Naive thymus-derived CD4-positive, alpha-beta T cell (primary cell): ENCODE results near the gene TMEM61. TPM values are rescaled to one million over a fixed set of nuclear protein-coding genes. Genes with fewer than 3 reads are reported as not detected.

ENCODE experiments used
- ATAC-seq: fragments of 150-1000 bp; cut with Tn5 transposase; 2 replicates; pipeline ENCODE4 v1.10.0; 2021; ENCODE audit warnings: mild to moderate bottlenecking, moderate library complexity
- CTCF ChIA-PET: fragments of 350-600 bp; sonication (Branson Sonifier 250); formaldehyde crosslinking; loops from one replicate; lab custom pipeline; 2021; ENCODE audit warnings: antibody characterized with exemption; lab: Charles Lee
- POLR2A ChIA-PET: fragments of 350-600 bp; sonication (Branson Sonifier 250); formaldehyde crosslinking; loops from one replicate; lab custom pipeline; 2021; ENCODE audit warnings: antibody characterized with exemption, inconsistent platforms; lab: Charles Lee
- DNase-seq, 9 donors: peaks; one replicate each; pipeline versions ENCODE4 v3.0.0 to v3.0.0-alpha.2; 2020 to 2022; ENCODE audit warnings: mixed read lengths in 1 of 9
- H3K27ac ChIP-seq: one replicate; pipeline ENCODE4 v1.7.0; 2013; ENCODE audit warnings: mild to moderate bottlenecking, low read depth, low read length, moderate library complexity
- H3K27me3 ChIP-seq, 2 donors: one replicate each; pipeline ENCODE4 v1.7.0; 2013; ENCODE audit warnings: low read length in 2 of 2, mild to moderate bottlenecking in 2 of 2, moderate library complexity in 2 of 2; ENCODE audit not compliant: control insufficient read depth in 2 of 2, insufficient read depth in 2 of 2
- H3K36me3 ChIP-seq, 3 experiments: 1 replicate in 2 of 3; 2 replicates in 1 of 3; pipeline ENCODE4 v1.7.0; 2013; ENCODE audit warnings: low read length in 3 of 3, mild to moderate bottlenecking in 3 of 3, moderate library complexity in 1 of 3; ENCODE audit not compliant: insufficient read depth in 3 of 3, control insufficient read depth in 2 of 3
- H3K4me1 ChIP-seq, 2 donors: one replicate each; pipeline ENCODE4 v1.7.0; 2013; ENCODE audit warnings: low read length in 2 of 2, mild to moderate bottlenecking in 2 of 2, moderate library complexity in 1 of 2; ENCODE audit not compliant: control insufficient read depth in 2 of 2, insufficient read depth in 2 of 2
- H3K4me3 ChIP-seq: 2 replicates; pipeline ENCODE4 v1.7.0; 2013; ENCODE audit warnings: mild to moderate bottlenecking, low read length
- H3K9me3 ChIP-seq, 3 experiments: 1 replicate in 2 of 3; 2 replicates in 1 of 3; pipeline ENCODE4 v1.7.0; 2013; ENCODE audit warnings: low read length in 3 of 3; ENCODE audit not compliant: control insufficient read depth in 2 of 3
- H3K27ac Mint-ChIP-seq, 9 donors: one replicate each; pipeline ENCODE4 v1.8.0; 2020 to 2022; ENCODE audit warnings: mixed read lengths in 9 of 9, mild to moderate bottlenecking in 8 of 9, moderate library complexity in 5 of 9, inconsistent platforms in 2 of 9
- H3K27me3 Mint-ChIP-seq, 5 donors: one replicate each; pipeline ENCODE4 v1.8.0; 2021 to 2022; ENCODE audit warnings: mixed read lengths in 5 of 5, mild to moderate bottlenecking in 1 of 5
- H3K36me3 Mint-ChIP-seq, 5 donors: one replicate each; pipeline ENCODE4 v1.8.0; 2020 to 2022; ENCODE audit warnings: mixed read lengths in 5 of 5, mild to moderate bottlenecking in 3 of 5, inconsistent platforms in 1 of 5
- H3K4me1 Mint-ChIP-seq, 7 donors: one replicate each; pipeline ENCODE4 v1.8.0; 2020 to 2022; ENCODE audit warnings: mixed read lengths in 7 of 7, mild to moderate bottlenecking in 3 of 7, inconsistent platforms in 1 of 7
- H3K4me3 Mint-ChIP-seq, 10 donors: one replicate each; pipeline ENCODE4 v1.8.0; 2020 to 2022; ENCODE audit warnings: mild to moderate bottlenecking in 10 of 10, mixed read lengths in 10 of 10, moderate library complexity in 6 of 10, inconsistent platforms in 2 of 10
- H3K9me3 Mint-ChIP-seq, 11 donors: one replicate each; pipeline ENCODE4 v1.8.0; 2020 to 2022; ENCODE audit warnings: mixed read lengths in 11 of 11, mild to moderate bottlenecking in 4 of 11, inconsistent platforms in 1 of 11, moderate library complexity in 1 of 11
- intact Hi-C, 2 donors: fragments of 100-400 bp; cut with micrococcal nuclease; formaldehyde crosslinking; loops; one replicate each; pipeline ENCODE4 v1.15.1; 2023
- polyA plus RNA-seq, 2 donors: library from polyadenylated mRNA; unstranded; fragments of 300-500 nt; fragmentation: Illumina TruSeq; gene quantifications; one replicate each; pipeline ENCODE4 v1.2.3, GENCODE V29; 2021
- total RNA-seq, 6 experiments: library from RNA in 5 of 6; stranded (reverse) in 5 of 6; gene quantifications; 1 replicate in 5 of 6; 2 replicates in 1 of 6; pipeline ENCODE4 v1.2.3 and lab custom pipeline; 2021 to 2026

TMEM61 gene
- total and polyA plus RNA-seq, 7 experiments from 2014 or later = not detected

DNA sequence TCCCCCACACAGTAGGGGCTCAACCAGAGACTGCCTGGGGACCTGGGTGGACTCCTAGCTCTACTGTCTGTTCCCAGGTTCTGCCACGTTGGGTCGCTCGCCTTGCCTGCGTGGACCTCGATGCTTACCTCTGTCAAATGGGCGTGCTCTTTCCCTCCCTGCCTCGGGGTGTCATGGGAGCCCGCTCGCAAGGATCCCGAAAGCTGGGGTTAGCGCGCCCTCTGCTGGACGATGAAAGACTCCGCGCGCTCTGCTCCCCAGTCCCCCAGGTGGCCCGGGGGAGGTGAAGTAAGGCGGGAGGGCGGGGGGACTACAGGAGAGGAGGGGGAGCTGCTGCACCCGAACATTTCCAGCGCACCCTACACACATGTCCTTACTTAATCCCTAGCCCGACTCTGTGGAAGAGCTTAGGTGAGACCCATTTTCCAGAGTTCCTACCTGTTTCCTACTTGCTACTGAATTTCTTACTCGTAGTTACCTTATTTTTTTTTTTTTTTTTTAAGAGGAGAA lies 16.0 kb downstream of the TMEM61 start:
- Mint-ChIP-seq H3K27me3 (peaks cover 21 to 46% (median 41%) of the 10 kb centered on the region in 5 donors), H3K4me1 (peaks cover 17 to 27% (median 22%) of the 10 kb centered on the region in 7 donors), H3K27ac (peak overlapping the region in 3 of 9 donors; percentile 21 to 70 (median 58)), H3K4me3 (peak overlapping the region; percentile 32 to 76 (median 62)), H3K36me3 (peaks cover 0 to 4% (median 0%) of the 10 kb centered on the region in 5 donors), H3K9me3 (peaks cover 0 to 5% (median 0%) of the 10 kb centered on the region in 11 donors)
- Histone ChIP-seq H3K36me3 (no peaks in the 10 kb centered on the region), H3K27ac (no peak overlapping the region), H3K27me3 (no peaks in the 10 kb centered on the region), H3K4me1 (peaks cover 13 to 14% of the 10 kb centered on the region in 2 donors), H3K9me3 (no peaks in the 10 kb centered on the region), H3K4me3 (peak overlapping the region; percentile 35)
- ChIA-PET CTCF (interaction anchor here (1.0 to 1.4 kb wide), 2 partner anchors 52 to 193 kb away, joined by 5 to 9 read pairs; no protein-coding TSS in a partner anchor), POLR2A (no interaction called here)
- peak; percentile 87 for ATAC-seq
- DNase-seq = peak; percentile 41 to 81 (median 66)
- intact Hi-C loops = loop anchor here (1.0 to 2.0 kb wide), 3 partner anchors 46 to 324 kb away; no protein-coding TSS in a partner anchor

DNA sequence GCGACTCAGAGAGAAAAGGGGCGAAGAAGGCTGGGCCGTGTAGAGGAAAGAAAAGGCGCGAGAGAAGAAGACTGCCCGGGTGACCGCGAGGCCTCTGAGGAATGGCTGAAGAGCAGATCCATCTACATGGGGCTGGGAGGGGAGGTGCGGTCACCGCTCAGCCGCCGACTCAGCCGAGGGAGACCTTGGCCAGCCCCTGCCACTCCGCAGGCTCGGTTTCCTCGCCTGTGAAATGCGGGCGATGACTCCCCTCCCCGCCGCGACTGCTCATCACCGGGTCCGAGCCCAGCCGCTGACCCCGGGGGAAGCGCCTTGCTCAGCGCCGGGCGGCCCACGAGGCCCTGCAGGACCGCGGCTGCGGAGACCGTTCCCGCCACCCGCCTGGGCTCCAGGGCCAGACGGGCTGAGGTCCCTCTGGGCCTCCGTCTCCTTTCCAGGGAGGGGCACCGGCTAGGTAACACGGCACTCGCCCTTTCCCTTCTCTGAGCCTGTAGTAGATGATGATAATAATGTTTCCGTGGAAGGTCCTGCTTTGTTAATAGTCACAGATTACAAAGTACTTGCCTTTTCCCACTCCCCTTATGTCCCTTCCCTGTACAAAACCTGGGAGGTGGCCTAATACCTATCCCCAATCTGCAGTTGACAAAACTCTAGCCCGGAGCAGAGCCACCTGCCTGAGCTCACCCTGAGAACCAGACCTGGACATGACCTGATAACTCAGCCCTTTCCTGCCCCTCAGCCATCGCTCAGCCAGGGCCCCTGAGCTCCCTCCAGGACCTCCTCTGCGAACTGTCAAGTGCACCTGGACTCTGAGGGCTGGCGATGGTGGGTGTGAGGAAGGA lies 16.7 kb downstream of the TMEM61 start:
- Histone ChIP-seq H3K4me3 (no peak overlapping the region), H3K9me3 (no peaks in the 10 kb centered on the region), H3K36me3 (no peaks in the 10 kb centered on the region), H3K4me1 (peaks cover 13 to 14% of the 10 kb centered on the region in 2 donors), H3K27ac (no peak overlapping the region), H3K27me3 (no peaks in the 10 kb centered on the region)
- ChIA-PET CTCF (interaction anchor here (0.8 to 1.4 kb wide), 3 partner anchors 52 to 322 kb away, joined by 3 to 9 read pairs (median 5); no protein-coding TSS in a partner anchor), POLR2A (no interaction called here)
- peaks cover 0 to 5% (median 0%) of the 10 kb centered on the region in 11 donors for H3K9me3 Mint-ChIP-seq
- H3K27ac Mint-ChIP-seq = peak overlapping the region in 2 of 9 donors; percentile 21 to 33
- peaks cover 21 to 46% (median 41%) of the 10 kb centered on the region in 5 donors for H3K27me3 Mint-ChIP-seq
- intact Hi-C loops = loop anchor here (1.0 to 2.0 kb wide), 3 partner anchors 47 to 324 kb away; no protein-coding TSS in a partner anchor
- H3K4me1 Mint-ChIP-seq = peaks cover 17 to 27% (median 22%) of the 10 kb centered on the region in 7 donors
- peak overlapping the region; percentile 39 to 76 (median 68) for H3K4me3 Mint-ChIP-seq
- DNase-seq (no peak), ATAC-seq (no peak)
- H3K36me3 Mint-ChIP-seq = peaks cover 0 to 4% (median 0%) of the 10 kb centered on the region in 5 donors

DNA sequence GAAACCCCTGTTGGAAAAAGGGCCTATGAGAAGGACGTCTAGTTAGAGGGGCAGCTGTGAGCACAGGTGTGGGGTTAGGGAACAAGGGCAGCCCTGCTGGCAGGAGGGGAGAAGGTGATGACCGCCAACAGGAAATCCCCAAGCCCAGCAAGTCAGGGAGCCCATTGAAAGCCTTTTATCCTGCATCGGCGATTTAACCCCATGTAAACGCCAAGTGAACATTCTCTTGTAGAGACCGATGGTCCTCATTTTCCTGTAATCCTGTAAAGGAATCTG lies 17.2 kb downstream of the TMEM61 start:
- Histone ChIP-seq H3K4me3 (no peak overlapping the region), H3K27me3 (no peaks in the 10 kb centered on the region), H3K27ac (no peak overlapping the region), H3K4me1 (peaks cover 13 to 14% of the 10 kb centered on the region in 2 donors), H3K9me3 (no peaks in the 10 kb centered on the region), H3K36me3 (no peaks in the 10 kb centered on the region)
- Mint-ChIP-seq H3K27ac (no peak overlapping the region), H3K4me3 (peak overlapping the region in 6 of 10 donors; percentile 12 to 76 (median 46)), H3K9me3 (peaks cover 0 to 5% (median 0%) of the 10 kb centered on the region in 11 donors), H3K4me1 (peaks cover 17 to 27% (median 22%) of the 10 kb centered on the region in 7 donors), H3K36me3 (peaks cover 0 to 4% (median 0%) of the 10 kb centered on the region in 5 donors), H3K27me3 (peaks cover 21 to 46% (median 41%) of the 10 kb centered on the region in 5 donors)
- ChIA-PET CTCF (interaction anchor here (0.8 kb wide), 1 partner anchor 323 kb away, joined by 3 read pairs; no protein-coding TSS in a partner anchor), POLR2A (no interaction called here)
- intact Hi-C loops = loop anchor here in 1 of 2 donors (2.0 kb wide), 1 partner anchor 325 kb away; no protein-coding TSS in a partner anchor
- DNase-seq (no peak), ATAC-seq (no peak)

- CTCF ChIA-PET = interaction anchor here (0.8 kb wide), 1 partner anchor 323 kb away, joined by 3 read pairs; no protein-coding TSS in a partner anchor
- H3K27me3 Mint-ChIP-seq = peaks cover 21 to 46% (median 41%) of the 10 kb centered on the region in 5 donors
- peaks cover 0 to 5% (median 0%) of the 10 kb centered on the region in 11 donors for H3K9me3 Mint-ChIP-seq
- Histone ChIP-seq H3K27ac (no peak overlapping the region), H3K27me3 (no peaks in the 10 kb centered on the region), H3K36me3 (no peaks in the 10 kb centered on the region), H3K4me1 (peaks cover 13 to 14% of the 10 kb centered on the region in 2 donors), H3K4me3 (no peak overlapping the region), H3K9me3 (no peaks in the 10 kb centered on the region)
- peaks cover 17 to 27% (median 22%) of the 10 kb centered on the region in 7 donors for H3K4me1 Mint-ChIP-seq
- DNase-seq (no peak), ATAC-seq (no peak)
- no peak overlapping the region for H3K4me3 Mint-ChIP-seq
- H3K36me3 Mint-ChIP-seq = peaks cover 0 to 4% (median 0%) of the 10 kb centered on the region in 5 donors
- intact Hi-C loops = no loop called here
- H3K27ac Mint-ChIP-seq = no peak overlapping the region
- POLR2A ChIA-PET = no interaction called here
Observed at GRCh38 chr1:54998100-54998499, 17.7 kb downstream of the TMEM61 start.

DNA sequence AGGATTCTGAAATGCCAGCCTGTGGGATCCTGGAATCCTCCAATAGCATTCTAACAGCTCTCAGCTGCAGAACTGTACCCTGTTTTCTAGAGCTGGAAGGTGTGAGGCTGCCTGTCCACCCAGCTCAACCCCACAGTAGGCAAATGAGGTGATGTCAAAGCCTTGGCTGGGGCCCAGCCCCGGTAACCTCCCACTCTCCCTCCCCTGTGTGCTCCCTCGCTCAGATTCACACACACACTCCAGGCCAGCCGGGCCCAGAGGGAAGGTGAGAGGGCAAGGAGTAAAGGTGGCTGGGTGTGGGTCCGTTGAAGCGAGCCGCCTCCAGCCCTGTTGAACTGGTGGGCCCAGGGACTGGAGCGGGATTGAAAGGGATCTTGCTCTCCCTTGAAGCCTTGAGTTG lies 18.2 kb downstream of the TMEM61 start, which contains the start of gene BSND:
Gene BSND, plus strand, starts transcription at position 257 of the 400 bp plus-strand sequence. CDS start 254 bp downstream, outside the sequence.
- H3K9me3 Mint-ChIP-seq = peaks cover 0 to 5% (median 0%) of the 10 kb centered on the region in 11 donors
- ATAC-seq (no peak), DNase-seq (no peak)
- peaks cover 0 to 4% (median 0%) of the 10 kb centered on the region in 5 donors for H3K36me3 Mint-ChIP-seq
- Histone ChIP-seq H3K36me3 (no peaks in the 10 kb centered on the region), H3K4me1 (peaks cover 13 to 14% of the 10 kb centered on the region in 2 donors), H3K4me3 (no peak within 1 kb of the TSS), H3K27ac (no peak within 1 kb of the TSS), H3K9me3 (no peaks in the 10 kb centered on the region), H3K27me3 (no peaks in the 10 kb centered on the region)
- H3K4me3 Mint-ChIP-seq = no peak within 1 kb of the TSS
- no peak within 1 kb of the TSS for H3K27ac Mint-ChIP-seq
- peaks cover 21 to 46% (median 41%) of the 10 kb centered on the region in 5 donors for H3K27me3 Mint-ChIP-seq
- ChIA-PET POLR2A (no interaction called here), CTCF (no interaction called here)
- intact Hi-C loops = no loop called here
- peaks cover 17 to 27% (median 22%) of the 10 kb centered on the region in 7 donors for H3K4me1 Mint-ChIP-seq
